Smooth muscle cell (in vitro differentiated cells): ENCODE measurements around the gene TMOD4. TPM values are rescaled to one million over a fixed set of nuclear protein-coding genes. Genes with fewer than 3 reads are reported as not detected.

Experiments used
- DNase-seq: peaks from one replicate; lab custom pipeline; 2025; ENCODE audit not compliant: unreplicated experiment; lab: John Stamatoyannopoulos, UW
- H2AFZ ChIP-seq: fragments of 200-600 bp; sonication (generic); 2 replicates; pipeline ENCODE4 v1.6.0; 2016; ENCODE audit warnings: antibody characterized with exemption, low read depth, mild to moderate bottlenecking
- H3F3A ChIP-seq: fragments of 200-600 bp; sonication (generic); 2 replicates; pipeline ENCODE4 v1.6.0; 2017; ENCODE audit warnings: antibody characterized with exemption, low read depth
- H3K27ac ChIP-seq: fragments of 200-600 bp; sonication (generic); 2 replicates; pipeline ENCODE4 v1.5.1; 2016; ENCODE audit warnings: low read depth, mild to moderate bottlenecking
- H3K27me3 ChIP-seq: fragments of 200-600 bp; sonication (generic); 2 replicates; pipeline ENCODE4 v1.6.1; 2016; ENCODE audit warnings: low read depth, mild to moderate bottlenecking
- H3K36me3 ChIP-seq: fragments of 200-600 bp; sonication (generic); 2 replicates; pipeline ENCODE4 v1.5.1; 2016; ENCODE audit warnings: low read depth
- H3K4me1 ChIP-seq: fragments of 200-600 bp; sonication (generic); 2 replicates; pipeline ENCODE4 v1.5.1; 2016; ENCODE audit warnings: low read depth
- H3K4me2 ChIP-seq: fragments of 200-600 bp; sonication (generic); 2 replicates; pipeline ENCODE4 v1.6.0; 2016; ENCODE audit warnings: mild to moderate bottlenecking
- H3K4me3 ChIP-seq: fragments of 200-600 bp; sonication (generic); 2 replicates; pipeline ENCODE4 v1.5.1; 2016; ENCODE audit warnings: mild to moderate bottlenecking
- H3K79me2 ChIP-seq: fragments of 200-600 bp; sonication (generic); 2 replicates; pipeline ENCODE4 v1.6.0; 2016; ENCODE audit warnings: low read depth, mild to moderate bottlenecking
- H3K9ac ChIP-seq: fragments of 200-600 bp; sonication (generic); 2 replicates; pipeline ENCODE4 v1.6.0; 2016; ENCODE audit warnings: low read depth
- H3K9me3 ChIP-seq: fragments of 200-600 bp; sonication (generic); replicated peaks from 2 replicates; pipeline ENCODE4 v1.5.1; 2016; ENCODE audit warnings: low read depth
- H4K20me1 ChIP-seq: fragments of 200-600 bp; sonication (generic); 2 replicates; pipeline ENCODE4 v1.6.0; 2016; ENCODE audit warnings: low read depth
- WGBS: methylation state at CpG from one replicate; pipeline ENCODE4 v1.1.7; 2016; ENCODE audit warnings: low lambda C conversion rate; 5-methylcytosine and 5-hydroxymethylcytosine counted together
- polyA plus RNA-seq: library from polyadenylated mRNA; unstranded; fragments of >200 nt; fragmentation: Nextera tagmentation; extraction: Ambion mirVana; gene quantifications from 2 replicates; pipeline ENCODE4 v1.2.1, GENCODE V29; 2016
- total RNA-seq: library from RNA; depleted of rRNA; stranded (reverse); fragments of >200 nt; gene quantifications from 2 replicates; pipeline ENCODE4 v1.2.3, GENCODE V29; 2014
- TF ChIP-seq, protein P1 (sequence below): fragments of 200-600 bp; sonication (generic); IDR thresholded peaks from 2 replicates; pipeline ENCODE4 v1.5.1; 2017; ENCODE audit warnings: borderline replicate concordance, mild to moderate bottlenecking, antibody characterized with exemption; ENCODE audit not compliant: insufficient read depth, poor library complexity, severe bottlenecking

Gene TMOD4
- total and polyA plus RNA-seq, 2 experiments from 2014 or later, result 0.37 TPM; not detected in 1

GRCh38 chr1:151128800-151129199, 47.0 kb downstream of the TMOD4 start:
- H3K4me1 ChIP-seq, result peaks cover 6% of the 10 kb centered on the region
- no peaks in the 10 kb centered on the region for H3K9me3 ChIP-seq
- no peaks in the 10 kb centered on the region for H3K36me3 ChIP-seq
- TF ChIP-seq, protein P1, sequence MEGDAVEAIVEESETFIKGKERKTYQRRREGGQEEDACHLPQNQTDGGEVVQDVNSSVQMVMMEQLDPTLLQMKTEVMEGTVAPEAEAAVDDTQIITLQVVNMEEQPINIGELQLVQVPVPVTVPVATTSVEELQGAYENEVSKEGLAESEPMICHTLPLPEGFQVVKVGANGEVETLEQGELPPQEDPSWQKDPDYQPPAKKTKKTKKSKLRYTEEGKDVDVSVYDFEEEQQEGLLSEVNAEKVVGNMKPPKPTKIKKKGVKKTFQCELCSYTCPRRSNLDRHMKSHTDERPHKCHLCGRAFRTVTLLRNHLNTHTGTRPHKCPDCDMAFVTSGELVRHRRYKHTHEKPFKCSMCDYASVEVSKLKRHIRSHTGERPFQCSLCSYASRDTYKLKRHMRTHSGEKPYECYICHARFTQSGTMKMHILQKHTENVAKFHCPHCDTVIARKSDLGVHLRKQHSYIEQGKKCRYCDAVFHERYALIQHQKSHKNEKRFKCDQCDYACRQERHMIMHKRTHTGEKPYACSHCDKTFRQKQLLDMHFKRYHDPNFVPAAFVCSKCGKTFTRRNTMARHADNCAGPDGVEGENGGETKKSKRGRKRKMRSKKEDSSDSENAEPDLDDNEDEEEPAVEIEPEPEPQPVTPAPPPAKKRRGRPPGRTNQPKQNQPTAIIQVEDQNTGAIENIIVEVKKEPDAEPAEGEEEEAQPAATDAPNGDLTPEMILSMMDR, result no peak
- 53% methylated on average over 6 of the region's 6 CpGs for WGBS
- no peak overlapping the region for H3K4me3 ChIP-seq
- H3F3A ChIP-seq, result no peaks in the 10 kb centered on the region
- no peak overlapping the region for H3K27ac ChIP-seq
- no peak overlapping the region for H3K9ac ChIP-seq
- no peak overlapping the region for H2AFZ ChIP-seq
- H3K79me2 ChIP-seq, result no peaks in the 10 kb centered on the region
- no peak overlapping the region for H3K4me2 ChIP-seq
- H4K20me1 ChIP-seq, result no peaks in the 10 kb centered on the region
- DNase-seq, result no peak
- peaks cover 13% of the 10 kb centered on the region for H3K27me3 ChIP-seq

GRCh38 chr1:151124763-151125403, 50.9 kb downstream of the TMOD4 start:
- TF ChIP-seq, protein P1, result no peak
- Histone ChIP-seq H3K27ac (no peak overlapping the region), H3K4me2 (no peak overlapping the region), H3F3A (no peaks in the 10 kb centered on the region), H3K9me3 (no peaks in the 10 kb centered on the region), H3K79me2 (no peaks in the 10 kb centered on the region), H3K36me3 (no peaks in the 10 kb centered on the region), H3K9ac (no peak overlapping the region), H4K20me1 (no peaks in the 10 kb centered on the region), H3K27me3 (no peaks in the 10 kb centered on the region), H2AFZ (no peak overlapping the region), H3K4me1 (no peaks in the 10 kb centered on the region), H3K4me3 (no peak overlapping the region)
- WGBS, result 83% methylated on average over 5 of the region's 5 CpGs
- no peak for DNase-seq

Other genes with a start within 250 kb of the TMOD4 start
- gene SETDB1, start 249.6 kb downstream of the TMOD4 start, total RNA-seq, result 19.1 and 36.6 TPM in 2 replicates
- 11.3 and 11.6 TPM in 2 replicates for gene SETDB1, start 249.6 kb downstream of the TMOD4 start, polyA plus RNA-seq
- gene CERS2, start 201.1 kb downstream of the TMOD4 start, total RNA-seq, result 80.0 and 81.8 TPM in 2 replicates
- 96.3 and 108 TPM in 2 replicates for gene CERS2, start 201.1 kb downstream of the TMOD4 start, polyA plus RNA-seq
- gene ANXA9, start 193.7 kb downstream of the TMOD4 start, total RNA-seq, result 0.67 and 2.6 TPM in 2 replicates
- 0.19 and 0.31 TPM in 2 replicates for gene ANXA9, start 193.7 kb downstream of the TMOD4 start, polyA plus RNA-seq
- gene MINDY1, start 169.1 kb downstream of the TMOD4 start, total RNA-seq, result 3.2 and 4.9 TPM in 2 replicates
- gene MINDY1, start 169.1 kb downstream of the TMOD4 start, polyA plus RNA-seq, result 2.4 and 8.5 TPM in 2 replicates
- gene PRUNE1, start 167.5 kb downstream of the TMOD4 start, total RNA-seq, result 15.2 and 16.8 TPM in 2 replicates
- 10.1 and 19.5 TPM in 2 replicates for gene PRUNE1, start 167.5 kb downstream of the TMOD4 start, polyA plus RNA-seq
- gene BNIPL, start 139.4 kb downstream of the TMOD4 start, total RNA-seq, result 5.3 and 5.6 TPM in 2 replicates
- gene BNIPL, start 139.4 kb downstream of the TMOD4 start, polyA plus RNA-seq, result 0.93 and 1.2 TPM in 2 replicates
- gene C1orf56, start 128.2 kb downstream of the TMOD4 start, total RNA-seq, result 1.2 and 1.6 TPM in 2 replicates
- 4.4 and 8.0 TPM in 2 replicates for gene C1orf56, start 128.2 kb downstream of the TMOD4 start, polyA plus RNA-seq
- 63.3 and 75.9 TPM in 2 replicates for gene CDC42SE1, start 116.4 kb downstream of the TMOD4 start, total RNA-seq
- gene CDC42SE1, start 116.4 kb downstream of the TMOD4 start, polyA plus RNA-seq, result 15.2 and 20.8 TPM in 2 replicates
- gene MLLT11, start 115.6 kb downstream of the TMOD4 start, total RNA-seq, result 50.1 and 53.4 TPM in 2 replicates
- 73.2 and 74.2 TPM in 2 replicates for gene MLLT11, start 115.6 kb downstream of the TMOD4 start, polyA plus RNA-seq
- 3.6 and 9.1 TPM in 2 replicates for gene GABPB2, start 105.2 kb downstream of the TMOD4 start, total RNA-seq
- gene GABPB2, start 105.2 kb downstream of the TMOD4 start, polyA plus RNA-seq, result 1.3 and 3.0 TPM in 2 replicates
- 9.3 and 9.5 TPM in 2 replicates for gene SEMA6C, start 29.4 kb downstream of the TMOD4 start, total RNA-seq
- gene SEMA6C, start 29.4 kb downstream of the TMOD4 start, polyA plus RNA-seq, result 8.1 and 10.4 TPM in 2 replicates
- not detected in 2 replicates for gene TNFAIP8L2, start 19.3 kb downstream of the TMOD4 start, total RNA-seq
- gene TNFAIP8L2, start 19.3 kb downstream of the TMOD4 start, polyA plus RNA-seq, result 0.14 TPM in 1 of 2 replicates, not detected in the other
- gene LYSMD1, start 10.1 kb downstream of the TMOD4 start, total RNA-seq, result 9.7 and 17.8 TPM in 2 replicates
- gene LYSMD1, start 10.1 kb downstream of the TMOD4 start, polyA plus RNA-seq, result 1.9 and 2.5 TPM in 2 replicates
- gene SCNM1, start 9.8 kb downstream of the TMOD4 start, total RNA-seq, result 49.7 and 58.6 TPM in 2 replicates
- gene SCNM1, start 9.8 kb downstream of the TMOD4 start, polyA plus RNA-seq, result 94.8 and 105 TPM in 2 replicates
- gene VPS72, start 14.2 kb upstream of the TMOD4 start, total RNA-seq, result 35.0 and 44.9 TPM in 2 replicates
- 57.9 and 74.1 TPM in 2 replicates for gene VPS72, start 14.2 kb upstream of the TMOD4 start, polyA plus RNA-seq
- 54.6 and 78.2 TPM in 2 replicates for gene PIP5K1A, start 22.6 kb upstream of the TMOD4 start, total RNA-seq
- 24.1 and 25.8 TPM in 2 replicates for gene PIP5K1A, start 22.6 kb upstream of the TMOD4 start, polyA plus RNA-seq
- gene PSMD4, start 78.8 kb upstream of the TMOD4 start, total RNA-seq, result 97.2 and 109 TPM in 2 replicates
- gene PSMD4, start 78.8 kb upstream of the TMOD4 start, polyA plus RNA-seq, result 192 and 198 TPM in 2 replicates
- gene ZNF687, start 106.3 kb upstream of the TMOD4 start, total RNA-seq, result 10.7 and 13.1 TPM in 2 replicates
- gene ZNF687, start 106.3 kb upstream of the TMOD4 start, polyA plus RNA-seq, result 2.4 and 4.2 TPM in 2 replicates
- 28.0 and 32.2 TPM in 2 replicates for gene PI4KB, start 151.4 kb upstream of the TMOD4 start, total RNA-seq
- 46.7 and 58.7 TPM in 2 replicates for gene PI4KB, start 151.4 kb upstream of the TMOD4 start, polyA plus RNA-seq
- gene RFX5, start 171.3 kb upstream of the TMOD4 start, total RNA-seq, result 22.7 and 53.0 TPM in 2 replicates
- 12.4 and 16.3 TPM in 2 replicates for gene RFX5, start 171.3 kb upstream of the TMOD4 start, polyA plus RNA-seq
- 22.0 and 26.7 TPM in 2 replicates for gene SELENBP1, start 196.7 kb upstream of the TMOD4 start, total RNA-seq
- 28.8 and 40.2 TPM in 2 replicates for gene SELENBP1, start 196.7 kb upstream of the TMOD4 start, polyA plus RNA-seq
- gene PSMB4, start 223.6 kb upstream of the TMOD4 start, total RNA-seq, result 308 and 316 TPM in 2 replicates
- gene PSMB4, start 223.6 kb upstream of the TMOD4 start, polyA plus RNA-seq, result 88.6 and 94.1 TPM in 2 replicates